GM12878 (cell line): ENCODE data around the gene RHBG. TPM values are rescaled to one million over a fixed set of nuclear protein-coding genes. Genes with fewer than 3 reads are reported as not detected.

ENCODE experiments used
- ATAC-seq: fragments of 200-7000 bp; cut with Tn5 transposase; 3 replicates; pipeline ENCODE4 v1.9.1; 2020; ENCODE audit warnings: mild to moderate bottlenecking, moderate library complexity
- BruUV-seq: library from RNA; stranded (reverse); fragments of 400-500 nt; replicated peaks from 2 replicates; lab custom pipeline; 2021; lab: Mats Ljungman, UMichigan
- CTCF ChIA-PET: fragments of 300-600 bp; sonication (Branson Sonifier 250); formaldehyde crosslinking; extraction: SDS; loops from one replicate; lab custom pipeline; 2021; ENCODE audit warnings: inconsistent platforms; lab: Yijun Ruan, JAX
- POLR2A ChIA-PET: fragments of 350-600 bp; formaldehyde crosslinking; extraction: SDS; loops from one replicate; lab custom pipeline; 2021; ENCODE audit warnings: inconsistent platforms; lab: Charles Lee
- RAD21 ChIA-PET: fragments of 300-600 bp; sonication (Branson Sonifier 250); formaldehyde crosslinking; loops from one replicate; lab custom pipeline; 2023; ENCODE audit warnings: antibody characterized with exemption; ENCODE audit not compliant: unreplicated experiment; lab: Charles Lee
- SMC1A ChIA-PET: fragments of 300-600 bp; sonication (Branson Sonifier 250); formaldehyde crosslinking; loops from one replicate; lab custom pipeline; 2023; ENCODE audit not compliant: unreplicated experiment, uncharacterized antibody; lab: Charles Lee
- DNase-seq: peaks from one replicate; pipeline ENCODE4 v3.0.0-alpha.2; 2011; ENCODE audit warnings: low read depth, low spot score
- FAIRE-seq: peaks from 3 replicates; lab custom pipeline; 2011; peaks lifted over from hg19 to GRCh38; lab: Jason Lieb, UNC
- H2AFZ ChIP-seq: 2 replicates; pipeline ENCODE4 v1.6.0; 2011; ENCODE audit warnings: low read depth, low read length, control low read depth; ENCODE audit not compliant: control insufficient read depth
- H3K27ac ChIP-seq: 2 replicates; pipeline ENCODE4 v1.5.1; 2011; ENCODE audit warnings: control low read depth; ENCODE audit not compliant: control insufficient read depth, insufficient read depth
- H3K27me3 ChIP-seq, 2 experiments: replicated peaks in 1 of 2; 2 replicates each; pipeline versions ENCODE4 v1.6.0 to v1.6.1; 2011; ENCODE audit warnings: low read length in 1 of 2; ENCODE audit not compliant: control insufficient read depth in 2 of 2, insufficient read depth in 2 of 2
- H3K36me3 ChIP-seq, 2 experiments: 2 replicates each; pipeline ENCODE4 v1.5.1; 2011; ENCODE audit warnings: low read length in 1 of 2; ENCODE audit not compliant: control insufficient read depth in 2 of 2, insufficient read depth in 2 of 2
- H3K4me1 ChIP-seq: 2 replicates; pipeline ENCODE4 v1.6.1; 2011; ENCODE audit warnings: mild to moderate bottlenecking, low read length, moderate library complexity, mixed read lengths; ENCODE audit not compliant: control insufficient read depth, insufficient read depth
- H3K4me2 ChIP-seq: 2 replicates; pipeline ENCODE4 v1.6.0; 2011; ENCODE audit warnings: control low read depth; ENCODE audit not compliant: control insufficient read depth, insufficient read depth
- H3K4me3 ChIP-seq: fragments of 200-600 bp; sonication (generic); 2 replicates; pipeline ENCODE4 v1.5.1; 2016
- H3K79me2 ChIP-seq: 2 replicates; pipeline ENCODE4 v1.6.0; 2011; ENCODE audit warnings: low read length; ENCODE audit not compliant: control insufficient read depth, insufficient read depth
- H3K9ac ChIP-seq: 2 replicates; pipeline ENCODE4 v1.8.0; 2011; ENCODE audit warnings: low read length, control low read depth, mixed read lengths; ENCODE audit not compliant: control insufficient read depth, insufficient read depth
- H3K9me3 ChIP-seq: replicated peaks from 3 replicates; pipeline ENCODE4 v1.5.1; 2011; ENCODE audit warnings: mild to moderate bottlenecking, low read length; ENCODE audit not compliant: control insufficient read depth, insufficient read depth
- H4K20me1 ChIP-seq: 2 replicates; pipeline ENCODE4 v1.6.0; 2011; ENCODE audit not compliant: control insufficient read depth, insufficient read depth
- CEBPB ChIP-seq, 2 experiments: fragments of 150-350 bp in 1 of 2; IDR thresholded peaks; 2 replicates each; pipeline ENCODE4 v1.6.1; 2012 to 2014; ENCODE audit warnings: low read depth in 2 of 2, low read length in 2 of 2, borderline replicate concordance in 1 of 2, inconsistent platforms in 1 of 2
- STAT1 ChIP-seq: fragments of 450-650 bp; conservative IDR thresholded peaks from 2 replicates; pipeline ENCODE4 v1.6.1; 2014; ENCODE audit warnings: antibody characterized with exemption, mild to moderate bottlenecking
- WGBS: methylation state at CpG from one replicate; pipeline ENCODE4 v1.1.6; 2016; ENCODE audit warnings: low lambda C conversion rate; ENCODE audit not compliant: insufficient replicate concordance, insufficient coverage; ENCODE audit errors: missing lambda C conversion rate; 5-methylcytosine and 5-hydroxymethylcytosine counted together
- in situ Hi-C: fragments of 300-500 bp; cut with MboI; formaldehyde crosslinking; loops from 9 replicates; pipeline ENCODE4 v1.14.3; 2018; ENCODE audit warnings: mixed read lengths
- intact Hi-C: fragments of 100-400 bp; cut with micrococcal nuclease; formaldehyde crosslinking; loops from one replicate; pipeline ENCODE4 v1.14.2; 2022; ENCODE audit not compliant: unreplicated experiment
- polyA plus RNA-seq, 11 experiments: library from polyadenylated mRNA; depleted of rRNA in 4 of 11; unstranded in 6 of 11; stranded (reverse) in 5 of 11; fragments of >200 nt; fragmentation: Nextera tagmentation in 4 of 11; fragmentation: Illumina TruSeq in 1 of 11; extraction: Ambion mirVana in 4 of 11; extraction: Trizol in 1 of 11; gene quantifications; 1 replicate in 1 of 11; 2 replicates in 10 of 11; pipeline versions ENCODE4 v1.2.1 to v1.2.3, GENCODE V29; 2011 to 2016; ENCODE audit warnings: inconsistent platforms in 2 of 11, missing spikeins in 2 of 11, low read depth in 1 of 11
- total RNA-seq, 4 experiments: library from RNA; depleted of rRNA in 3 of 4; stranded (reverse); fragments of >200 nt in 3 of 4; fragmentation: Illumina TruSeq in 1 of 4; extraction: Trizol in 1 of 4; gene quantifications; 2 replicates each; pipeline versions ENCODE4 v1.2.1 to v1.2.3, GENCODE V29; 2013 to 2021
- TF ChIP-seq, protein P1 (sequence below): fragments of 450-650 bp; IDR thresholded peaks from 2 replicates; pipeline ENCODE4 v1.6.1; 2018; ENCODE audit warnings: mild to moderate bottlenecking, low read depth, moderate library complexity; ENCODE audit not compliant: partially characterized antibody

RHBG gene
- total and polyA plus RNA-seq, 10 of the 15 experiments (the other 5 are each of a cell fraction or from before 2014, with no cell fraction given) = not detected

DNA sequence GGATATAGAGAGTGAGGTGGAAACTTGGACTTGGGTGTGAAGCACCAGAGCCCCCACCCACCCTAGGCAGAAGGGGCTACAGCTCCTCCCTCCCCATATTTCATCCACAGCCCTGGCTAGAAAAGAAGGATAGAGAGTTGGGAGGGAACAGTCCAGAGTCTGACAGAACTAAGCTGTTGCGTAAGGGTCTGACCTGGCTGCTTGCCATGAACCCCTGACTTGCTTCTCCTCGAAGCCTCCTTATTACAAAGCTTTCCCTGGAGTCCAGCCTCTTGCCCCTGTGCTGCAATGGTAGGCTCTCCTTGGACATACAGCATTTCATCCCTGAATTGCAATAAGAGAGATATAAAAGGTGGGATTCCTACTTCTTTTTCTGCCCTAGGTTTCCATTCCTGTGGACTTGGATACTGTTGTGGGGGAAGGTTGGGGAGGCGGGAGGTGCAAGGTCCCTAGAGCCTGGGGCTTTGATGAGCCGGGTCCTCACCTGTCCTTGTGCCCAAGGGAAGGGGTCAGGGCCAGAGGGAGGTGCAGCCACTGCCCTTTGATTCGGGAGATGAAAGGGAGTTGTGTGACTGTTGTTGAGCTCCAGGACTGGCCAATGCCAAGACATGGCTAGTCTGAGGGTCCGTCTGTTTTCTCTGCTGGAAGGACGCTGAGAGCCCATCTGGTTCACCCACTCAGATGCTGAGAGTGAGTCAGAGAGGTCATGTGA lies 2.7 kb downstream of the RHBG start:
- Histone ChIP-seq H2AFZ (no peak overlapping the region), H3K4me3 (no peak overlapping the region), H4K20me1 (no peaks in the 10 kb centered on the region), H3K36me3 (no peaks in the 10 kb centered on the region), H3K9me3 (no peaks in the 10 kb centered on the region), H3K27me3 (peaks cover 3 to 10% of the 10 kb centered on the region in 2 experiments; a peak in 3 of 4 replicates), H3K79me2 (no peaks in the 10 kb centered on the region), H3K4me2 (no peak overlapping the region), H3K4me1 (no peaks in the 10 kb centered on the region), H3K27ac (no peak overlapping the region), H3K9ac (no peak overlapping the region)
- BruUV-seq = no TSS peak
- in situ Hi-C loops = no loop called here
- ChIA-PET POLR2A (interaction anchor here (1.5 kb wide), 1 partner anchor 9 kb away, joined by 4 read pairs; no protein-coding TSS in a partner anchor), SMC1A (interaction anchor here (0.8 to 2.4 kb wide), 4 partner anchors 10 to 74 kb away, joined by 3 to 8 read pairs (median 4); no protein-coding TSS in a partner anchor), RAD21 (no interaction called here), CTCF (interaction anchor here (0.8 to 2.8 kb wide), 8 partner anchors 11 to 1420 kb away, joined by 3 to 16 read pairs (median 4); no protein-coding TSS in a partner anchor)
- FAIRE-seq = no peak
- no peak for ATAC-seq
- DNase-seq = no peak
- intact Hi-C loops = no loop called here
- 15% methylated on average over 7 of the region's 7 CpGs for WGBS
- TF ChIP-seq CEBPB (IDR thresholded peaks at IDR 0.05; ENCODE audit: borderline replicate concordance in 1 of 2, low read depth in 2 of 2, low read length in 2 of 2) (no peak), STAT1 (no peak)
- TF ChIP-seq, protein P1, sequence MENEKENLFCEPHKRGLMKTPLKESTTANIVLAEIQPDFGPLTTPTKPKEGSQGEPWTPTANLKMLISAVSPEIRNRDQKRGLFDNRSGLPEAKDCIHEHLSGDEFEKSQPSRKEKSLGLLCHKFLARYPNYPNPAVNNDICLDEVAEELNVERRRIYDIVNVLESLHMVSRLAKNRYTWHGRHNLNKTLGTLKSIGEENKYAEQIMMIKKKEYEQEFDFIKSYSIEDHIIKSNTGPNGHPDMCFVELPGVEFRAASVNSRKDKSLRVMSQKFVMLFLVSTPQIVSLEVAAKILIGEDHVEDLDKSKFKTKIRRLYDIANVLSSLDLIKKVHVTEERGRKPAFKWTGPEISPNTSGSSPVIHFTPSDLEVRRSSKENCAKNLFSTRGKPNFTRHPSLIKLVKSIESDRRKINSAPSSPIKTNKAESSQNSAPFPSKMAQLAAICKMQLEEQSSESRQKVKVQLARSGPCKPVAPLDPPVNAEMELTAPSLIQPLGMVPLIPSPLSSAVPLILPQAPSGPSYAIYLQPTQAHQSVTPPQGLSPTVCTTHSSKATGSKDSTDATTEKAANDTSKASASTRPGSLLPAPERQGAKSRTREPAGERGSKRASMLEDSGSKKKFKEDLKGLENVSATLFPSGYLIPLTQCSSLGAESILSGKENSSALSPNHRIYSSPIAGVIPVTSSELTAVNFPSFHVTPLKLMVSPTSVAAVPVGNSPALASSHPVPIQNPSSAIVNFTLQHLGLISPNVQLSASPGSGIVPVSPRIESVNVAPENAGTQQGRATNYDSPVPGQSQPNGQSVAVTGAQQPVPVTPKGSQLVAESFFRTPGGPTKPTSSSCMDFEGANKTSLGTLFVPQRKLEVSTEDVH = no peak
